ENCODE measurements around the gene PITPNM3.
A peak's percentile ranks its signal among the peaks of the same experiment; 100 is the strongest.
"Not testable (repeated sequence)": the region's sequence is repeated elsewhere in the genome, so short reads cannot be mapped to it uniquely, and the experiment has no call there.

Gene PITPNM3

GRCh38 chr17:6556121-6557039 lies at the start of gene PITPNM3:
Gene PITPNM3 (minus strand): TSS chr17:6556555. CDS start chr17:6556406, 149 bp downstream.
- peak in 2 of 3 experiments; percentile 14 to 22 for DNase-seq

DNA sequence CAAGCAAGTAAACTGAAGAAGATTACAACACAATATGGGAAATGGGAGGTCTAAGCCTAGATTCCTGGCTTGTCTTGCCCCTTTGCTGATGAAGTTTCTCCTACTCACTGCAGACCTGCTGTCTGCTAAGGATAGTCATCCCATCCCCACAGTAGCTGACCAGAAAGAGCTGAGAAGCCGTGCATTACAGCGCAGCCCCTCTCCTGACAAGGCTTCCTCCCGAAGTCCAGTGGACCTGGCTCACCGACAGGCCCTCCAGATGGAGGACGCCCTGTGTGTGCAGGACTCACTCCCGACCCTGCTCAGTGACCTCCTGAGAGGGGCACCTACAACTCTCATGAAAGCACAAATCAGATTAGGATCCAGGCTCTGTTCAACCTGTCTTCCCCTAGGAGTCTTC lies 48.8 kb upstream of the PITPNM3 start:
- DNase-seq, result no peak

DNA sequence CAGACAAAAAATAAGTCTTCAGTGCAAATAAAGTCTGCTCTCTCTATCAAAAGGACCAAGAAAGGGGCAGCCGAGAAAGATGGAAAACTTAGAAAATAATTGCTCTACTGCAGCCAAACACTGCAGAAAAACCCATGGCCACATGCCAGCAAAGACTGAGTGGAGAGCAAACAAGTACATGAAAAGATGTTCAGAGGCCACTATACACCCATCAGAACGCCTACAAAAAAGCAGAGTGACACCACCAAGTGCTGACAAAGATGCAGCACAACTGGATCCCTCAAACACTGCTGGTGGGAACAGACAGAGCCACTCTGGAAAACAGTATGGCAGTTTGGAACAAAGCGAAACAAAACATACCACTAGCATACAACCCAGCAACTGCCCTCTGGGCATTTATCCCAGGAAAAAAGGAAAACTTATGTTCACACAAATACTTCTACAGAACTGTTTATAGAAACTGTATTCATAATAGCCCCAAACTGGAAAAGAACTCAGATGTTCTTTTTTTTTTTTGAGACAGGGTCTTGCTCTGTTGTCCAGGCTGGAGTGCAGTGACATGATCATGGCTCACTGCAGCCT lies 47.5 kb upstream of the PITPNM3 start:
- DNase-seq, result peak in 1 of 3 experiments; percentile 3

- no peak for DNase-seq
Observed at GRCh38 chr17:6602141-6602540, 45.8 kb upstream of the PITPNM3 start.

DNA sequence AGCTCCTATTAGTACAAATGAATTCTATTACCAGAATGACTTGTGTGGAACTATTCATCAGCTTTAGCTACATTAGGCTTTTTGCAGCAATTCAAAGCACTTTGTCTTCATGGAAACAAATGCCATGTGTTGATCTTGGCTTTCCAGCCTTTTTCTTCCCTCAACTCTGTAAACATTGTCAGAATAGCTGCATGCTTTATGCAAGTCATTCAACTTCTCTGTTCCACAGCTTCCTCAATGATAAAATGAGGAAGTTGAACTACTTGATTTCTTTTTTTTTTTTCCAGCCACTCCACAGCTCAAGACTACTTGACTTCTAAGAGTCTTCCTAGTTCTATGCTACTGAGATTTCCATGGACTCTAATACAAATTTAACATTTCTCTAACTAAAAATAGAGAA lies 43.0 kb upstream of the PITPNM3 start:
- DNase-seq, result no peak

GRCh38 chr17:6597727-6598126 lies 41.4 kb upstream of the PITPNM3 start:
- DNase-seq, result no peak

- no peak for DNase-seq
Observed at GRCh38 chr17:6596941-6597340, 40.6 kb upstream of the PITPNM3 start.

DNA sequence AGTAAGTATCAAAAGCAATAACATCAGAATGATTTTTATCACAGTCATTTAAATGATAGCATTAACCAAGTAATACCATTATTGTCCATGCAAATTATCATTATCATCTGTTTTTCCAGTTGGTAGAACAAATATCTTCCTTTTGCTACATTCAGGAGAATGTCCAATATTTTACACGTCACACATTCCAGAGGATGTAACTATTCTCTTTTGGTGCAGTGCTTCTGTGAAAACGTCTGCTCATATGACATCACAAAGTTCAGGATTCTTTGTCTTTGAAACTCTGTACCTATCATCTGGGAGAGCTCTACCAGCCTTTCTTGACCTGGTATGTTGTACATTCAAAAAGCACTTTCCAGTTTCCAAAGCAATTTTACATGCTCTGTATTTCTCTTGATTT lies 40.2 kb upstream of the PITPNM3 start:
- DNase-seq, result no peak

- DNase-seq, result no peak
Observed at GRCh38 chr17:6596081-6596480, 39.7 kb upstream of the PITPNM3 start.

DNA sequence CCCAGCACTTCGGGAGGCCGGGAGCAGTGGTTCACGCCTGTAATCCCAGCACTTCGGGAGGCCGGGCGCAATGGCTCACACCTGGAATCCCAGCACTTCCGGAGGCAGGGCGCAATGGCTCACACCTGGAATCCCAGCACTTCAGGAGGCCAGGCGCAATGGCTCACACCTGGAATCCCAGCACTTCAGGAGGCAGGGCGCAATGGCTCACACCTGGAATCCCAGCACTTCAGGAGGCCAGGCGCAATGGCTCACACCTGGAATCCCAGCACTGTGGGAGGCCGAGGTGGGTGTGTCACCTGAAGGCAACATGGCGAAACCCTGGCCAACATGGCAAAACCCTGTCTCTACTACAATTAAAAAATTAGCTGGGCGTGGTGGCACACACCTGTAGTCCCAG lies 37.0 kb upstream of the PITPNM3 start:
- not testable (repeated sequence) for DNase-seq

DNA sequence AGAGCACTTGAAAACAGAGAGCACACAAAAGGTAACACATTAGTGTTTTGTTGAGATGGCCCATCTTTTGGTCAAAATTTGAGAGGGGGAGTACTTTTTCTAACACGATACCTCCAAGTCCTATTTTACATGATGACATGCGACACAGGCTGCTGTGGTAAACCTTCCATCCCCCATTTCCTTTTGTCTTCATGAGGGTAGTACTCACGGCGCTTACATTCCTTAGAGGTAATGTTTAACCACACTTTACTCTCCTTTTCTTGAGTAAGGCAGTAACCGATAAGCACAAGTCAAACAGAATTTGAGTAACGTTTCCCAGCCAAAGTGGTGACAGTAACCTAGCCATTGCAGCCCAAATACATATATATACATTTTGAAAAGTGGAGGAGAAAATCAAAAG lies 35.8 kb upstream of the PITPNM3 start:
- DNase-seq, result no peak

GRCh38 chr17:6591599-6592158 lies 35.3 kb upstream of the PITPNM3 start:
- no peak for DNase-seq

- no peak for DNase-seq
Observed at GRCh38 chr17:6589266-6589946, 33.1 kb upstream of the PITPNM3 start.

- no peak for DNase-seq
Observed at GRCh38 chr17:6588165-6588564, 31.8 kb upstream of the PITPNM3 start.

DNA sequence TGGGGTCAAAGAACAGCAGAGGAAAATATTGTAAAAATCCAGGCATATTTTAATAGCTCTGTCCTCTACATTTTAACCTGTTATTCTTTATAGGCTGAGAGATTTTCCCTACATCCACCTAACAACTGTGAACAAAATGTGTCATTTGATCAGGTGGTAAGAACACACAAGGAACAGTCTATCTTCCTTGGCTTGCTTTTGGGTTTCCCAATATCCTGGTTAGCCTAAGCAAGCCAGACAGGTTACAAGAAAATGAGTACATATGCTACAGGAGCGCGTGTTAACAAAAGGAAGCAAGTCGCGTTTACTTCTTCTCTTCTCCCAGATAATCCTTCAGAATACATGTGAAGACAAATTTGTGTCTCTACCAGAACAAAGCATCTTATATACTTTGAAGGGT lies 31.0 kb upstream of the PITPNM3 start:
- DNase-seq, result no peak

DNA sequence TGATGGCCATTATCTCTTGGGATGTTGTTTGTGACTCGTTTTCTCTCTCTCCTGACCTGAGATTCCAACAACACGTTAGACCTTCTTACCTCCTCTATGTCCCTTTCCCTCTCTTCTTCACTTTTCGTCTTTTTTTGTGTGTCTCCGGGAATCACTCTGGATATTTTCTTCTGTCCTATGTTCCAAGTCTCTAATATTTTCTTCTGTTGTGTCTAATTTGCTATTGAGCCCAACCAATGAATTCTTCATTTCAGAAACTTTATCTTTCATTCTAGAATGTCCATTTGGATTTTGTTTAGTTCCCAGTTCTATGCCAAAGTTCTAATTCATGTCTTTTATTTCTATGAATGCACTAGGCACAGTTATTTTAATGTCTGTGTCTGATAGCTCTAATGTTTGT lies 27.1 kb upstream of the PITPNM3 start:
- DNase-seq, result no peak

GRCh38 chr17:6580625-6581024 lies 24.3 kb upstream of the PITPNM3 start:
- no peak for DNase-seq

GRCh38 chr17:6578491-6578890 lies 22.1 kb upstream of the PITPNM3 start:
- no peak for DNase-seq

- DNase-seq, result no peak
Observed at GRCh38 chr17:6577686-6578263, 21.4 kb upstream of the PITPNM3 start.

- no peak for DNase-seq
Observed at GRCh38 chr17:6576038-6576785, 19.9 kb upstream of the PITPNM3 start.

- no peak for DNase-seq
Observed at GRCh38 chr17:6575596-6575988, 19.2 kb upstream of the PITPNM3 start.

Data from NCI-H1417 (cell line).